ENCODE data around the gene EHD1.

EHD1 gene

GRCh38 chr11:64909653-64910343 is 31.4 kb upstream of the EHD1 start:
- no peak for DNase-seq

- DNase-seq = no peak
These were observed 30.3 kb upstream of the EHD1 start for GRCh38 chr11:64908766-64909165.

GRCh38 chr11:64906314-64906635 is 27.9 kb upstream of the EHD1 start:
- no peak for DNase-seq

GRCh38 chr11:64905516-64906313 is 27.3 kb upstream of the EHD1 start:
- DNase-seq = no peak

GRCh38 chr11:64903291-64903833 is 24.9 kb upstream of the EHD1 start:
- DNase-seq = no peak

- DNase-seq = no peak
These were observed 23.9 kb upstream of the EHD1 start for GRCh38 chr11:64902102-64902900.

GRCh38 chr11:64900774-64901173 is 22.4 kb upstream of the EHD1 start:
- DNase-seq = no peak

GRCh38 chr11:64900263-64900678 is 21.9 kb upstream of the EHD1 start:
- no peak for DNase-seq

GRCh38 chr11:64898541-64898940 is 20.1 kb upstream of the EHD1 start:
- DNase-seq = no peak

- no peak for DNase-seq
These were observed 19.6 kb upstream of the EHD1 start for GRCh38 chr11:64898076-64898445.

GRCh38 chr11:64897381-64898075 is 19.1 kb upstream of the EHD1 start:
- no peak for DNase-seq

GRCh38 chr11:64896448-64897022 is 18.1 kb upstream of the EHD1 start:
- DNase-seq = no peak

GRCh38 chr11:64894812-64895452 is 16.5 kb upstream of the EHD1 start:
- no peak for DNase-seq

- no peak for DNase-seq
These were observed 15.8 kb upstream of the EHD1 start for GRCh38 chr11:64894070-64894811.

GRCh38 chr11:64893194-64894069 is 15.0 kb upstream of the EHD1 start:
- DNase-seq = no peak

GRCh38 chr11:64892838-64893193 is 14.4 kb upstream of the EHD1 start:
- no peak for DNase-seq

GRCh38 chr11:64892411-64892831 is 14.0 kb upstream of the EHD1 start:
- no peak for DNase-seq

- DNase-seq = no peak
These were observed 13.5 kb upstream of the EHD1 start for GRCh38 chr11:64891880-64892279.

- no peak for DNase-seq
These were observed 12.9 kb upstream of the EHD1 start for GRCh38 chr11:64891215-64891848.

GRCh38 chr11:64890522-64890939 is 12.1 kb upstream of the EHD1 start:
- no peak for DNase-seq

Data from GF-D8 (cell line).